Measurements from ENCODE around the gene THBS3.
A peak's percentile ranks its signal among the peaks of the same experiment; 100 is the strongest.

THBS3 gene

GRCh38 chr1:155186794-155187455 lies 20.8 kb downstream of the THBS3 start:
- DNase-seq: no peak

DNA sequence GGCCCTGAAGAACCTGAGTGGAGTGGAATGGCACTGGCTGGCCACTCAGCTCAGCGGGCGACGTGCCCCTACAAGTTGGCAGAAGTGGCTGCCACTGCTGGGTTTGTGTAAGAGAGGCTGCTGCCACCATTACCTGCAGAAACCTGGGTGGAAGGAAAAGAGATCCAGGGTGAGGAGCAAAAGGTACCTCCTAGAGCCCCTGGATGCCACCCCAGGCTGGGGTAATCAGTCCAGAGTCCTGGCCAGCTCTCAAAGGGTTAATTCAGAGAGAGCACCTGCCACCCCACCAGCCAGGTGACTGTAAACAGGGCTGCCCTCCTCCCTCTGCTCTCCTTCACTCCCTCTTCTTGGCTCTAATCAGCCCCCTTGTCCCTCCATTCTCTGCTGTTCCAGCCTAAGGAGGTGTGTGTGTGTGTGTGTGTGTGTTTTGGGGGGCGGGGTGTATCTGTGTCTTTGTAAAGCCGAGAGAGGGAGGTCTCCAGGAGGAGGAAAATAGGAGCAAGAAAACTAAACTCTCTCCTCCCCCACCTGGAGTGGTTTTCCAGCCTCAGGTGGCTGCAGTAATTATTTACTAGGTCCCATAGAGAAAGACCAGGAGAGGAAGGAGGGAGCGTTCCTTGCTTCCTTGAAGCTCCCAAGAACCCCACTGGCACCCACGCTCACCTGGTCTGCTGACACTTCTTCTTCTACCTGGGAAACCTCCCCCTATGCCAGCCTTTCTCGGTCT lies 21.5 kb downstream of the THBS3 start:
- no peak for DNase-seq

DNA sequence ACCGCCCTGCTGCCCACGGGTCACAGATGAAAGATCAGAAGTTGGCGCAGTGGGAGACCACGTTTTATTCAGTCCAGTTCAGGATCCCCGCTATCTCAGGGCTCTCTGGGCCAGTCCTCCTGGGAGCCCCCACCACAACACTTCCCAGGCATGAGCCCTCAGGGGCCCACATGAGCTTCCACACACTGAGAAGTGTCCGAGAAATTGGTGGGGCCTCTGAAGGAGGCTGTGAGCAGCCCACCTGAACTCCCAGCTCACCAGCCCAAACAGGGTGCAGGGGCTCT lies 22.0 kb downstream of the THBS3 start:
- no peak for DNase-seq

- peak; percentile 90 for DNase-seq
Observed at GRCh38 chr1:155184835-155185782, 22.6 kb downstream of the THBS3 start.

- DNase-seq: no peak
Observed at GRCh38 chr1:155184351-155184811, 23.3 kb downstream of the THBS3 start.

GRCh38 chr1:155183775-155184221 lies 23.9 kb downstream of the THBS3 start:
- no peak for DNase-seq

- DNase-seq: no peak
Observed at GRCh38 chr1:155182052-155182550, 25.6 kb downstream of the THBS3 start.

DNA sequence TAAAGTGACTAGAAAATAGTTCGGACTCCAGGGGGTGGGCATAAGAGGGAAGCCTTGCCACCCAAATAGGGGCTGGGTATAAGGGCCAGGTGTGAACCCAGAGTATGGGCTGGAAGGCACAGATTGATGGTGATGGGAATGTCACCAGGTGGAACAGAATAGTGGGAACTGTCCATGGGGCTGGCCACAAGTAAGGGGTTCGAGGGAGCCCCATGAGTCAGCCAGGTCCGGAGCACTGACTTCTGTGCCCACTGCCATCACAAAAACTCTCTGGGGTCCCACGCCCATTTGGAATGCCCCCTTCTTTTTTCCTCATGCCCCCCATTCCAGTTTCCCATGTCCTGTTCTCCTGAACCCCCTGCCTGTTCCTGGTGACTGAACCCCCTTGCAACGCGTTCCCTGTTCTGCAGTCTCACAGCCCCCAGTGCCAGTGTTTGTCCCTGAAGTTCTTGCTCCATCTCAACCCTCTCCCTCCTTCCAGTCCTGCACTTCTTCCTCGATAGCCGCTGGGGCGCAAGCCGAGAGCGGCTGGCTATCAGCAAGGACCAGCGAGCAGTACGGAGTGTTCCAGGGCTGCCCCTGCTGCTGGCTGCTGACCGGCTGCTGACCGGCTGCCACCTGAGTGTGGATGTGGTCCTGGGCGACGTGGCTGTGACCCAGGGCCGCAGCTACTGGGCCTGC lies 26.2 kb downstream of the THBS3 start:
- no peak for DNase-seq

- no peak for DNase-seq
Observed at GRCh38 chr1:155179112-155180031, 28.3 kb downstream of the THBS3 start.

DNA sequence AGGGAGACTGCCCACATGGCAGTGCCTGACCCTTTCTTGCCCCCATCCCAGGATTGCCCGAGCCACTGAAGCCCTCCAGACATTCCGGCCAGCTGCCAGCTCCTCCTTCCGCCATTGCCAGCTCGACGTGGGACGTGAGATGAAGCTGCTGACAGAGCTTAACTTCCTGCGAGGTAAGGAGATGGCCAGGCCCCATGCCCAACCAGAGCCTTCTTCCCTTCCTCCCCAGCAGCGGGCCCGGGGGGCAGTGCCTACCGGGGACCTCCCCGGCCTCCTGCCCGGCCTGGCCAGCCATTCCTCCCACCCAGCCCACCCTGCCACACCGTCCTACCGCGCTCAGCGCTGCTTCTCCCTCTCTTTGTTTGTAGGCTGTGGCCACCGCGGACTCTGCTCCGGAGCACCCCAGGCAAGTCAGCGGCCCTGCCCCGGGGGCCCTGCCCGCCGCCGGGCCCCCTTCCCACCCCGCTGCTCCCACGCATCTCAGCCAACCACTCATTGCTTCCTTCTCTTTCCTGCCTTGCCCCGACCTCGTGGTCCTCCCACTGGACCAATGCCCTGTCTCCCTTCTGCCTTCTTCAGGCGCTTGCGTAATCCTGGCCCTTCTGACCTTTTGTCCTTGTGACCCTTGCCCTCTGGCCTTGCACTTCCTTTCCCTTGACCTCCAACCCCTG lies 29.1 kb downstream of the THBS3 start:
- no peak for DNase-seq

DNA sequence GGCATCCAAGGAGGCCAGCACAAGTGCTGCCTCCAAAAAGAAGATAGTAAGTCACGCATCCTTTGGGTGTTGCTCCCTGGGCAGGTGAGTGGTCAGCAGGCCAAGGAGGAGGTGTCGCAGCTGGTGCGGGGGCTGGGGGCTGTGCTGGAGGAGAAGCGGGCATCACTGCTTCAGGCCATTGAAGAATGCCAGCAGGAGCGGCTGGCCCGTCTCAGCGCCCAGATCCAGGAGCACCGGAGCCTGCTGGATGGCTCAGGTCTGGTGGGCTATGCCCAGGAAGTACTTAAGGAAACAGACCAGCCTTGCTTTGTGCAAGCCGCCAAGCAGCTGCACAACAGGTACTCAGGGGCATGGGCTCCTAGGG lies 29.8 kb downstream of the THBS3 start:
- no peak for DNase-seq

DNA sequence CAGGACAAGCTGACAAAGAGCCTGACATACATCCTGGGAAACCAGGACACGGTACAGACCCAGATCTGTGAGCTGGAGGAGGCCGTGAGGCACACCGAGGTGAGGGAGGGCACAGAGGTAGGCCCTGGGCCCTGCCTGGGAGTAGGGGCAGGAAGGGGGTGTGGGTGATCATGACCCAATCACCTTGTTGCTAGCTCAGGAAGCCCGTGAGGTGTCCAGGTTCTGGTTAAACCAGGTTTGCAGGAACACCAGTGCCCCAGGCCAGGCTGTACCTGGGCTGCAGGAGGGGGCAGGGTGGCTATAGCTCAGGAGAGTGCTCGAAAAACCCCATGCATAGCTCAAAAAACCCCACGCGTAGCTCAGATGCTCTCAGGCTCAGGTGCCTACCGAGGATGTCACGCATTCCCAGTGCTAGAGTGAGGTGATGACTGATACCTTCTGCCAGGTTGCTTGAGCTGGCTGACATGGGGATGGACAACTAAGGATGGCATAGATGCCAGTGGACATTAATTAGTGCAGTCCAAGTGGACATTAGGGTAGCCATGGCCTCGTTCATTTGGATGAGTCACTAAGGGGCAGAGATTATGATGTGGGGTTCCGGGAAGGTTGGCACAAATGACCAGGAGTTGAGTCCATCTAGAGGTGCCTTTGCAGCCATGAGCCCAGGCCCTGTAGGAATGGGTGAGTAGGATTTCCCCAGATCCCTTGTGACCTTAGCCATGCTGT lies 30.3 kb downstream of the THBS3 start:
- no peak for DNase-seq

GRCh38 chr1:155176544-155177071 lies 31.1 kb downstream of the THBS3 start:
- peak; percentile 95 for DNase-seq

DNA sequence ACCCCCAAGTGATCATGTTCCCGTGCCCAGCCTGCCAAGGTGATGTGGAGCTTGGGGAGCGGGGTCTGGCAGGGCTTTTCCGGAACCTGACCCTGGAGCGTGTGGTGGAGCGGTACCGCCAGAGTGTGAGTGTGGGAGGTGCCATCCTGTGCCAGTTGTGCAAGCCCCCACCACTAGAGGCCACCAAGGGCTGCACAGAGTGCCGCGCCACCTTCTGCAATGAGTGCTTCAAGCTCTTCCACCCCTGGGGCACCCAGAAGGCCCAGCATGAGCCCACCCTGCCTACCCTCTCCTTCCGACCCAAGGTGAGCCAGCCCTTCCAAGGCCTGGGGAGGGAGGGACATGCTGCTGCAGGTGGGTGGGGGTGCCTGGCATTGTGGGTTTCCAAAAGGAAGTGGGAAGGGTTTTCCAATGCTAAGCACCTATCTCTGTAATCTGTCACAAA lies 31.7 kb downstream of the THBS3 start:
- DNase-seq: peak; percentile 23

GRCh38 chr1:155175281-155175926 lies 32.3 kb downstream of the THBS3 start:
- DNase-seq: no peak

- DNase-seq: peak; percentile 88
Observed at GRCh38 chr1:155174324-155175280, 33.1 kb downstream of the THBS3 start.

DNA sequence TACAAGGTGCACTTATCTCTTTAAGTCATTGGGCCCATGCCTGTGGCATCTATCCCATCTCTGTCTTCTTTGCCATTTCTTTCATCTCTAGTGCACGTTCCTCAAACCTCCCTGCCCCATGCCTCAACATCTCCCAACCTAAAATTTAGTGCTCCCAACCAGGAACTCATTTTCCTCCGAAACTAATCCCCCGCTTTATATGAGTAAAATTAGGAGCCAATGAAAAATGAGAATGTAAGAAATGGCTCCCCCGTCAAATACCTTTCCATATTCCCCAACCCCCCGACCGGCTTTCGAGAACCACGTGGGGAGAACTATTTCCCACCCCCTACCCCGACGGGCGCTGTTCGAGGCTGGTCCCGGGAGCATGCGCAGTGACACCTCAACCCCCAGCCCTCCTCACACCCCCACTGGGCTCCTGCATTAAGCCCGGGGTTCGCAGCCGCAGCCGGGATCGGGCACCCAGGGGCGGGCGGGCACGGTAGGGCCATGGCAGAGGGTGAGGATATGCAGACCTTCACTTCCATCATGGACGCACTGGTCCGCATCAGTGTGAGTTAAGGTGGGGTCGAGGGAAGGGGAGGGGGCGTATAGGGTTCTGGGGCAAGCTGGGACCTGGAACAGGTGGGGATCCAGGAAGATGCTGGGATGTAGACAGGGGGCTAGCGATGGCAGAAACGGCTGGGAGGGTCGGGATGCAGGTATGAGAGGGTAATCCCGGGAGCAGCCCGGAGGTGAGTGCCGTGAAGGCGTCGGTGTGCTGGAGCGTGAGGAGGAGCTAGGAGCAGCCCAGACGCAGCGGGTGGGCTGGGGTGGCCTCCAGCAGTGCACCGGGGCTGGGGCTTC lies 34.0 kb downstream of the THBS3 start, which contains the start of gene TRIM46:
Gene TRIM46, plus strand, starts transcription at position 372 of the 846 bp plus-strand sequence. Its CDS starts 118 bp downstream, at position 490.
- peak; percentile 90 for DNase-seq

All from NCI-H1694 (cell line).